A549 (cell line): ENCODE data around the gene JAM3. TPM values are rescaled to one million over a fixed set of nuclear protein-coding genes. Genes with fewer than 3 reads are reported as not detected.

ENCODE experiments used
- ATAC-seq, 2 experiments: fragments of 200-7000 bp in 1 of 2; fragments of >200 bp in 1 of 2; cut with Nextera tagmentation in 1 of 2; cut with Tn5 transposase in 1 of 2; 3 replicates each; pipeline versions ENCODE4 v1.8.0 to v1.9.1; 2018 to 2020; ENCODE audit warnings: mild to moderate bottlenecking in 1 of 2, moderate library complexity in 1 of 2
- CTCF ChIA-PET: fragments of 300-600 bp; sonication (Branson Sonifier 250); formaldehyde crosslinking; extraction: SDS; loops from one replicate; lab custom pipeline; 2021; ENCODE audit warnings: antibody characterized with exemption, inconsistent platforms; lab: Yijun Ruan, JAX
- POLR2A ChIA-PET: fragments of 350-600 bp; formaldehyde crosslinking; extraction: SDS; loops from one replicate; lab custom pipeline; 2021; ENCODE audit warnings: antibody characterized with exemption, inconsistent platforms; lab: Yijun Ruan, JAX
- DNase-seq, 2 experiments: peaks; one replicate each; pipeline versions ENCODE4 v3.0.0 to v3.0.0-alpha.2; 2011 to 2016; ENCODE audit warnings: low read depth in 1 of 2, low spot score in 1 of 2
- FAIRE-seq: peaks from 2 replicates; lab custom pipeline; 2011; peaks lifted over from hg19 to GRCh38; lab: Jason Lieb, UNC
- H3K27ac ChIP-seq, 2 experiments: fragments of >200 bp; sonication (Bioruptor Twin); formaldehyde crosslinking; 3 replicates each; pipeline ENCODE4 v1.5.1; 2016 to 2017
- H3K4me1 ChIP-seq: fragments of >200 bp; sonication (Bioruptor Twin); formaldehyde crosslinking; 3 replicates; pipeline ENCODE4 v1.6.1; 2016
- H3K4me2 ChIP-seq: fragments of >200 bp; sonication (Bioruptor Twin); formaldehyde crosslinking; 3 replicates; pipeline ENCODE4 v1.6.1; 2016
- H3K4me3 ChIP-seq: fragments of >200 bp; sonication (Bioruptor Twin); formaldehyde crosslinking; 3 replicates; pipeline ENCODE4 v1.5.1; 2016
- H3K9me3 ChIP-seq: fragments of >200 bp; sonication (Bioruptor Twin); formaldehyde crosslinking; 3 replicates; pipeline ENCODE4 v1.6.1; 2016
- ATOH8 ChIP-seq: fragments of 250-450 bp; sonication (Bioruptor Pico); IDR thresholded peaks from 2 replicates; pipeline ENCODE4 v1.5.0; 2020; ENCODE audit warnings: low read depth, mild to moderate bottlenecking, moderate library complexity
- BCL3 ChIP-seq: fragments of >200 bp; sonication (Bioruptor Twin); formaldehyde crosslinking; IDR thresholded peaks from 3 replicates; pipeline ENCODE4 v1.6.1; 2016
- EHMT2 ChIP-seq: fragments of 200-600 bp; sonication (generic); IDR thresholded peaks from 2 replicates; pipeline ENCODE4 v1.6.1; 2016; ENCODE audit warnings: antibody characterized with exemption, low read depth, mild to moderate bottlenecking, moderate library complexity
- FOSL2 ChIP-seq, 2 experiments: fragments of 450-650 bp in 1 of 2; fragments of >200 bp in 1 of 2; sonication (Bioruptor Twin) in 1 of 2; formaldehyde crosslinking; IDR thresholded peaks; 2 replicates each; pipeline versions ENCODE4 v1.5.0 to v1.6.1; 2016 to 2020; ENCODE audit warnings: mild to moderate bottlenecking in 1 of 2, moderate library complexity in 1 of 2
- FOXS1 ChIP-seq: fragments of 250-450 bp; sonication (Bioruptor Pico); IDR thresholded peaks from 2 replicates; pipeline ENCODE4 v1.5.0; 2020; ENCODE audit warnings: mild to moderate bottlenecking, moderate library complexity
- GATA3 ChIP-seq: IDR thresholded peaks from 2 replicates; pipeline ENCODE4 v1.6.1; 2012; ENCODE audit warnings: borderline replicate concordance
- HEYL ChIP-seq: fragments of 250-450 bp; sonication (Bioruptor Pico); IDR thresholded peaks from 2 replicates; pipeline ENCODE4 v1.8.0; 2021; ENCODE audit warnings: mild to moderate bottlenecking, moderate library complexity
- HOXA7 ChIP-seq: fragments of 250-450 bp; sonication (Bioruptor Pico); IDR thresholded peaks from 2 replicates; pipeline ENCODE4 v1.5.0; 2020; ENCODE audit warnings: mild to moderate bottlenecking, moderate library complexity
- JUN ChIP-seq, 2 experiments: fragments of >200 bp; sonication (Bioruptor Twin); formaldehyde crosslinking; IDR thresholded peaks; 2 replicates in 1 of 2; 3 replicates in 1 of 2; pipeline ENCODE4 v1.6.1; 2016 to 2017
- JUNB ChIP-seq: fragments of >200 bp; sonication (Bioruptor Twin); formaldehyde crosslinking; IDR thresholded peaks from 2 replicates; pipeline ENCODE4 v1.6.1; 2016
- KDM5A ChIP-seq: fragments of 200-600 bp; sonication (generic); IDR thresholded peaks from 2 replicates; pipeline ENCODE4 v1.6.1; 2016; ENCODE audit warnings: antibody characterized with exemption, mild to moderate bottlenecking
- NPAS2 ChIP-seq: fragments of 250-450 bp; sonication (Bioruptor Pico); IDR thresholded peaks from 2 replicates; pipeline ENCODE4 v1.8.0; 2022; ENCODE audit warnings: mild to moderate bottlenecking, moderate library complexity, borderline replicate concordance
- PBX3 ChIP-seq: IDR thresholded peaks from 2 replicates; pipeline ENCODE4 v1.6.1; 2012
- RAD21 ChIP-seq, 2 experiments: fragments of >200 bp in 1 of 2; sonication (Bioruptor Twin) in 1 of 2; formaldehyde crosslinking in 1 of 2; IDR thresholded peaks in 1 of 2; conservative IDR thresholded peaks in 1 of 2; 2 replicates in 1 of 2; 3 replicates in 1 of 2; pipeline ENCODE4 v1.6.1; 2012 to 2018; ENCODE audit warnings: inconsistent platforms in 1 of 2
- SMC3 ChIP-seq: fragments of >200 bp; sonication (Bioruptor Twin); formaldehyde crosslinking; IDR thresholded peaks from 3 replicates; pipeline ENCODE4 v1.6.1; 2018; ENCODE audit warnings: inconsistent platforms
- TFCP2L1 ChIP-seq: fragments of 250-450 bp; sonication (Bioruptor Pico); IDR thresholded peaks from 2 replicates; pipeline ENCODE4 v1.5.0; 2021; ENCODE audit warnings: mild to moderate bottlenecking
- TP53 ChIP-seq: fragments of 250-450 bp; sonication (Bioruptor Pico); IDR thresholded peaks from 2 replicates; pipeline ENCODE4 v1.5.0; 2021; ENCODE audit warnings: mild to moderate bottlenecking, moderate library complexity
- USF2 ChIP-seq: fragments of 450-650 bp; IDR thresholded peaks from 2 replicates; pipeline ENCODE4 v1.6.1; 2014; ENCODE audit warnings: antibody characterized with exemption
- ZC3H11A ChIP-seq: fragments of 450-650 bp; IDR thresholded peaks from 2 replicates; pipeline ENCODE4 v1.6.1; 2014; ENCODE audit warnings: antibody characterized with exemption, mild to moderate bottlenecking
- ZFP36 ChIP-seq: fragments of 450-650 bp; IDR thresholded peaks from 2 replicates; pipeline ENCODE4 v1.6.1; 2014; ENCODE audit warnings: borderline replicate concordance; ENCODE audit not compliant: partially characterized antibody
- ZSCAN20 ChIP-seq: fragments of 250-450 bp; sonication (Bioruptor Pico); IDR thresholded peaks from 2 replicates; pipeline ENCODE4 v1.8.0; 2022; ENCODE audit warnings: mild to moderate bottlenecking, moderate library complexity
- WGBS: methylation state at CpG from one replicate; pipeline ENCODE4 v1.1.6; 2017; ENCODE audit errors: missing lambda C conversion rate; 5-methylcytosine and 5-hydroxymethylcytosine counted together
- polyA plus RNA-seq, 4 experiments: library from polyadenylated mRNA; depleted of rRNA in 3 of 4; stranded (reverse); fragments of >200 nt; fragmentation: RNase III in 1 of 4; extraction: RNeasy Plus Mini Kit Qiagen cat#74134 plus additional on column Dnase treatment in 1 of 4; gene quantifications; 2 replicates in 3 of 4; 3 replicates in 1 of 4; pipeline ENCODE4 v1.2.3, GENCODE V29; 2011 to 2017
- TF ChIP-seq, protein P1 (sequence below): fragments of >200 bp; sonication (Bioruptor Twin); formaldehyde crosslinking; IDR thresholded peaks from 3 replicates; pipeline ENCODE4 v1.5.1; 2016
- TF ChIP-seq, protein P2 (sequence below): fragments of 150-350 bp; IDR thresholded peaks from 2 replicates; pipeline ENCODE4 v1.6.1; 2014; ENCODE audit warnings: low read depth, mild to moderate bottlenecking, low read length

Gene JAM3
- polyA plus RNA-seq, 2 of the 4 experiments (the other 2 are of a cell fraction): 4.0 to 5.2 TPM

DNA sequence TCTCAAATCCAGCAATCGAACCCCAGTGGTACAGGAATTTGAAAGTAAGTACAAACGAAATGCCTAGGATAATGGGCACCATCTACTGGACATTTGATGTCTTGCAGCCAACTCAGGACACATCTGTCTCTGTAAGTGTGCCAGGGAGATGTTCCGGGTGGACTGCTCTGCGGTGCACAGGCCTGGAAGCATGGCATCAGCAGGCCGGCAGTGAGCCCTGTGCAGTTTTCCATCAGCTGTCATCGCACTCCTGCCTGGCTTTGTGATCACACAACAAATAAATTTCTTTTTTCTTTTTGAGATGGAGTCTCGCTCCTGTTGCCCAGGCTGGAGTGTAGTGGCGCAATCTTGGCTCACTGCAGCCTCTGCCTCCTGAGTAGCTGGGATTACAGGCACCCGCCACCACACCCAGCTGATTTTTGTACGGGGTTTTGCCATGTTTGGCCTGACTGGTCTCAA, 71.0 kb downstream of the JAM3 start:
- TF ChIP-seq HOXA7 (CRISPR knock-in tag): no peak
- TF ChIP-seq, protein P1, sequence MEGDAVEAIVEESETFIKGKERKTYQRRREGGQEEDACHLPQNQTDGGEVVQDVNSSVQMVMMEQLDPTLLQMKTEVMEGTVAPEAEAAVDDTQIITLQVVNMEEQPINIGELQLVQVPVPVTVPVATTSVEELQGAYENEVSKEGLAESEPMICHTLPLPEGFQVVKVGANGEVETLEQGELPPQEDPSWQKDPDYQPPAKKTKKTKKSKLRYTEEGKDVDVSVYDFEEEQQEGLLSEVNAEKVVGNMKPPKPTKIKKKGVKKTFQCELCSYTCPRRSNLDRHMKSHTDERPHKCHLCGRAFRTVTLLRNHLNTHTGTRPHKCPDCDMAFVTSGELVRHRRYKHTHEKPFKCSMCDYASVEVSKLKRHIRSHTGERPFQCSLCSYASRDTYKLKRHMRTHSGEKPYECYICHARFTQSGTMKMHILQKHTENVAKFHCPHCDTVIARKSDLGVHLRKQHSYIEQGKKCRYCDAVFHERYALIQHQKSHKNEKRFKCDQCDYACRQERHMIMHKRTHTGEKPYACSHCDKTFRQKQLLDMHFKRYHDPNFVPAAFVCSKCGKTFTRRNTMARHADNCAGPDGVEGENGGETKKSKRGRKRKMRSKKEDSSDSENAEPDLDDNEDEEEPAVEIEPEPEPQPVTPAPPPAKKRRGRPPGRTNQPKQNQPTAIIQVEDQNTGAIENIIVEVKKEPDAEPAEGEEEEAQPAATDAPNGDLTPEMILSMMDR: peak; percentile 38
- TF ChIP-seq ZFP36: no peak
- no peak for TF ChIP-seq PBX3
- no peak for TF ChIP-seq JUNB
- no peak for TF ChIP-seq JUN (IDR thresholded peaks at IDR 0.05)
- no peak for TF ChIP-seq TFCP2L1 (CRISPR knock-in tag)
- TF ChIP-seq KDM5A: no peak
- peak; percentile 27; the same call in 1 of the 3 replicates for TF ChIP-seq SMC3
- no peak for TF ChIP-seq NPAS2 (CRISPR knock-in tag)
- TF ChIP-seq, protein P2, sequence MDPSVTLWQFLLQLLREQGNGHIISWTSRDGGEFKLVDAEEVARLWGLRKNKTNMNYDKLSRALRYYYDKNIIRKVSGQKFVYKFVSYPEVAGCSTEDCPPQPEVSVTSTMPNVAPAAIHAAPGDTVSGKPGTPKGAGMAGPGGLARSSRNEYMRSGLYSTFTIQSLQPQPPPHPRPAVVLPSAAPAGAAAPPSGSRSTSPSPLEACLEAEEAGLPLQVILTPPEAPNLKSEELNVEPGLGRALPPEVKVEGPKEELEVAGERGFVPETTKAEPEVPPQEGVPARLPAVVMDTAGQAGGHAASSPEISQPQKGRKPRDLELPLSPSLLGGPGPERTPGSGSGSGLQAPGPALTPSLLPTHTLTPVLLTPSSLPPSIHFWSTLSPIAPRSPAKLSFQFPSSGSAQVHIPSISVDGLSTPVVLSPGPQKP: no peak
- no peak for TF ChIP-seq HEYL (CRISPR knock-in tag)
- no peak for TF ChIP-seq ZC3H11A
- TF ChIP-seq EHMT2: no peak
- peak; percentile 34 to 60; a peak in 3 of 5 replicates for TF ChIP-seq RAD21 (conservative IDR thresholded peaks at IDR 0.05 in 1 of 2, IDR thresholded peaks at IDR 0.05 in 1 of 2)
- TF ChIP-seq FOSL2 (IDR thresholded peaks at IDR 0.05): no peak
- no peak for TF ChIP-seq FOSL2 (CRISPR knock-in tag; IDR thresholded peaks at IDR 0.05)
- no peak for TF ChIP-seq TP53 (CRISPR knock-in tag)
- TF ChIP-seq ZSCAN20 (CRISPR knock-in tag): no peak
- no peak for TF ChIP-seq GATA3
- TF ChIP-seq ATOH8 (CRISPR knock-in tag): no peak
- TF ChIP-seq BCL3: no peak
- TF ChIP-seq USF2: no peak
- TF ChIP-seq FOXS1 (CRISPR knock-in tag): no peak
- Histone ChIP-seq H3K4me3 (no peak overlapping the region), H3K27ac (no peak overlapping the region), H3K9me3 (peaks cover 19% of the 10 kb centered on the region; the same call in 2 of the 3 replicates), H3K4me2 (no peak overlapping the region), H3K4me1 (no peaks in the 10 kb centered on the region)
- peak; percentile 8 to 54 for DNase-seq
- no peak for FAIRE-seq
- CTCF ChIA-PET: interaction anchor here (1.3 to 2.7 kb wide), 2 partner anchors 90 to 212 kb away, joined by 4 to 12 read pairs; no protein-coding TSS in a partner anchor
- POLR2A ChIA-PET: no interaction called here
- ATAC-seq: peak; percentile 77 to 88
- 37% methylated on average over 10 of the region's 10 CpGs for WGBS
